PC-3 (cell line): ENCODE data around the gene MAGI2. TPM values are rescaled to one million over a fixed set of nuclear protein-coding genes. Genes with fewer than 3 reads are reported as not detected.
A peak's percentile ranks its signal among the peaks of the same experiment; 100 is the strongest.

ENCODE experiments used
- ATAC-seq: fragments of 200-7000 bp; cut with Tn5 transposase; 2 replicates; pipeline ENCODE4 v1.9.1; 2020; ENCODE audit warnings: mild to moderate bottlenecking, moderate library complexity
- BruUV-seq: library from RNA; stranded (reverse); fragments of 400-500 nt; replicated peaks from 2 replicates; lab custom pipeline; 2021; lab: Mats Ljungman, UMichigan
- CTCF ChIA-PET: fragments of 300-600 bp; sonication (Branson Sonifier 250); formaldehyde crosslinking; loops from one replicate; lab custom pipeline; 2022; ENCODE audit warnings: antibody characterized with exemption; lab: Charles Lee
- POLR2A ChIA-PET: fragments of 300-600 bp; sonication (Branson Sonifier 250); formaldehyde crosslinking; loops from one replicate; lab custom pipeline; 2022; ENCODE audit warnings: antibody characterized with exemption; ENCODE audit not compliant: unreplicated experiment; lab: Charles Lee
- DNase-seq: peaks from one replicate; pipeline ENCODE4 v3.0.0-alpha.2; 2015
- H2AFZ ChIP-seq: fragments of 300-600 bp; sonication (generic); 2 replicates; pipeline ENCODE4 v1.6.0; 2016; ENCODE audit warnings: antibody characterized with exemption, low read length
- H3F3A ChIP-seq: fragments of 300-600 bp; sonication (generic); one replicate; pipeline ENCODE4 v1.6.0; 2017; ENCODE audit warnings: antibody characterized with exemption, low read length, control low read depth, mild to moderate bottlenecking; ENCODE audit not compliant: unreplicated experiment
- H3K27ac ChIP-seq: fragments of 300-600 bp; sonication (generic); 2 replicates; pipeline ENCODE4 v1.5.1; 2016; ENCODE audit warnings: mild to moderate bottlenecking, low read length
- H3K27me3 ChIP-seq: fragments of 300-600 bp; sonication (generic); 2 replicates; pipeline ENCODE4 v1.6.1; 2016; ENCODE audit warnings: low read length, mixed read lengths
- H3K36me3 ChIP-seq: fragments of 300-600 bp; sonication (generic); 2 replicates; pipeline ENCODE4 v1.6.1; 2016; ENCODE audit warnings: low read depth, mixed run types, low read length, mixed read lengths
- H3K4me1 ChIP-seq: fragments of 300-600 bp; sonication (generic); 2 replicates; pipeline ENCODE4 v1.5.1; 2016; ENCODE audit warnings: low read length; ENCODE audit not compliant: insufficient read depth
- H3K4me2 ChIP-seq: fragments of 300-600 bp; sonication (generic); 2 replicates; pipeline ENCODE4 v1.6.0; 2016; ENCODE audit warnings: low read length
- H3K4me3 ChIP-seq: fragments of 300-600 bp; sonication (generic); 2 replicates; pipeline ENCODE4 v1.5.1; 2016; ENCODE audit warnings: mild to moderate bottlenecking, low read length, mixed read lengths
- H3K79me2 ChIP-seq: fragments of 300-600 bp; sonication (generic); 2 replicates; pipeline ENCODE4 v1.6.1; 2017; ENCODE audit warnings: low read length, mixed read lengths
- H3K9ac ChIP-seq: fragments of 300-600 bp; sonication (generic); 2 replicates; pipeline ENCODE4 v1.6.0; 2016; ENCODE audit warnings: mild to moderate bottlenecking, low read length
- H3K9me2 ChIP-seq: fragments of 300-600 bp; sonication (generic); replicated peaks from 2 replicates; pipeline ENCODE4 v1.6.1; 2016; ENCODE audit warnings: mixed run types, low read length, mixed read lengths
- H3K9me3 ChIP-seq: fragments of 300-600 bp; sonication (generic); 2 replicates; pipeline ENCODE4 v1.6.1; 2016; ENCODE audit warnings: low read length, mixed read lengths
- H4K20me1 ChIP-seq: fragments of 300-600 bp; sonication (generic); 2 replicates; pipeline ENCODE4 v1.6.1; 2016; ENCODE audit warnings: low read length, mixed read lengths
- CTCF ChIP-seq: fragments of 300-600 bp; sonication (generic); conservative IDR thresholded peaks from 2 replicates; pipeline ENCODE4 v1.5.1; 2017; ENCODE audit warnings: antibody characterized with exemption, low read depth, mild to moderate bottlenecking, low read length
- EZH2 ChIP-seq: fragments of 300-600 bp; sonication (generic); IDR thresholded peaks from one replicate; pipeline ENCODE4 v1.6.1; 2017; ENCODE audit warnings: antibody characterized with exemption, mild to moderate bottlenecking, low read length; ENCODE audit not compliant: unreplicated experiment
- EZH2phosphoT487 ChIP-seq: fragments of 300-600 bp; sonication (generic); IDR thresholded peaks from 2 replicates; pipeline ENCODE4 v1.6.1; 2018; ENCODE audit warnings: mild to moderate bottlenecking, antibody characterized with exemption, low read length, borderline replicate concordance
- intact Hi-C: fragments of 100-400 bp; cut with micrococcal nuclease; formaldehyde crosslinking; loops from 2 replicates; pipeline ENCODE4 v1.9.0; 2023
- total RNA-seq: library from RNA; depleted of rRNA; stranded (reverse); fragments of >200 nt; gene quantifications from 2 replicates; pipeline ENCODE4 v1.2.3, GENCODE V29; 2014

MAGI2 gene
- total RNA-seq, 1 experiment from 2014 or later = not detected

GRCh38 chr7:79245623-79246249 is 207.7 kb downstream of the MAGI2 start:
- DNase-seq = peak; percentile 6
- no peak overlapping the region for H3K4me2 ChIP-seq
- intact Hi-C loops = no loop called here
- ChIA-PET CTCF (no interaction called here), POLR2A (interaction anchor here (0.7 kb wide), 1 partner anchor 165 kb away, joined by 7 read pairs; no protein-coding TSS in a partner anchor)
- H3K79me2 ChIP-seq = no peaks in the 10 kb centered on the region
- H2AFZ ChIP-seq = no peak overlapping the region
- H3K27ac ChIP-seq = no peak overlapping the region
- no TSS peak for BruUV-seq
- H3F3A ChIP-seq = no peaks in the 10 kb centered on the region
- no peaks in the 10 kb centered on the region for H4K20me1 ChIP-seq
- no peak for ATAC-seq
- TF ChIP-seq CTCF = peak; percentile 40; the same call in 1 of the 2 replicates
- no peak for TF ChIP-seq EZH2
- TF ChIP-seq EZH2phosphoT487 = no peak
- H3K4me1 ChIP-seq = no peaks in the 10 kb centered on the region
- no peaks in the 10 kb centered on the region for H3K9me2 ChIP-seq
- H3K27me3 ChIP-seq = no peaks in the 10 kb centered on the region
- H3K4me3 ChIP-seq = no peak overlapping the region
- H3K36me3 ChIP-seq = no peaks in the 10 kb centered on the region
- H3K9me3 ChIP-seq = no peaks in the 10 kb centered on the region
- no peak overlapping the region for H3K9ac ChIP-seq

DNA sequence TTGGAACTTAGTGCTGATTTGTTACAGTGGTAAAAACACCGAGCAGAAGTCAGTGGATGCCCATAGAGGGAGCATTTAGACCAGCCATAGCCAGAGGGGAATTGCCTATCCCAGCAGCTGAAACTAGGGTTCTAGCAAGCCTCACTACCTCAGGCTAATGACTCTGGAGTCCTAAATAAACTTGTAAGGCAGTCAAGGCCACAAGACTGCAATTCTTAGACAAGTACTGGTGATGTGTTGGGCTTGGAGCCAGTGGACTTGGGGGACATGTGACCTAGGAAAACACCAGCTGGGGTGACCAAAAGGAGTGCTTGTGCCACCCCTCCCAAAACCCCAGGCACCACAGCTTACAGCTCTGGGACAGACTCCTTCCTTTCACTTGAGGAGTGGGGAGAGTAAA is 209.0 kb downstream of the MAGI2 start:
- no peaks in the 10 kb centered on the region for H3K4me1 ChIP-seq
- ATAC-seq (no peak), DNase-seq (no peak)
- H3K27ac ChIP-seq = no peak overlapping the region
- intact Hi-C loops = no loop called here
- H3K27me3 ChIP-seq = no peaks in the 10 kb centered on the region
- no peak overlapping the region for H3K9ac ChIP-seq
- CTCF ChIA-PET = no interaction called here
- TF ChIP-seq EZH2 (no peak), EZH2phosphoT487 (no peak), CTCF (no peak)
- H3F3A ChIP-seq = no peaks in the 10 kb centered on the region
- H3K4me2 ChIP-seq = no peak overlapping the region
- no peak overlapping the region for H3K4me3 ChIP-seq
- no peak overlapping the region for H2AFZ ChIP-seq
- no peaks in the 10 kb centered on the region for H3K9me2 ChIP-seq
- H4K20me1 ChIP-seq = no peaks in the 10 kb centered on the region
- no peaks in the 10 kb centered on the region for H3K36me3 ChIP-seq
- no peaks in the 10 kb centered on the region for H3K79me2 ChIP-seq
- H3K9me3 ChIP-seq = no peaks in the 10 kb centered on the region
- BruUV-seq = no TSS peak
- POLR2A ChIA-PET = no interaction called here

- Histone ChIP-seq H2AFZ (no peak overlapping the region), H4K20me1 (no peaks in the 10 kb centered on the region), H3K4me1 (peaks cover 4% of the 10 kb centered on the region), H3K36me3 (no peaks in the 10 kb centered on the region), H3K4me3 (no peak overlapping the region), H3K9me3 (no peaks in the 10 kb centered on the region), H3K79me2 (no peaks in the 10 kb centered on the region), H3K27me3 (no peaks in the 10 kb centered on the region), H3K27ac (no peak overlapping the region), H3K4me2 (no peak overlapping the region), H3F3A (no peaks in the 10 kb centered on the region), H3K9ac (no peak overlapping the region), H3K9me2 (no peaks in the 10 kb centered on the region)
- no TSS peak for BruUV-seq
- TF ChIP-seq EZH2phosphoT487 (no peak), EZH2 (no peak), CTCF (no peak)
- POLR2A ChIA-PET = no interaction called here
- ATAC-seq (peak; percentile 72), DNase-seq (peak; percentile 47)
- CTCF ChIA-PET = no interaction called here
- intact Hi-C loops = no loop called here
Observed at GRCh38 chr7:79241288-79242060, 212.0 kb downstream of the MAGI2 start.
